Effector CD8-positive, alpha-beta T cell (primary cell): Measurements from ENCODE around the gene IP6K2.
"Not testable (repeated sequence)": the region's sequence is repeated elsewhere in the genome, so short reads cannot be mapped to it uniquely, and the experiment has no call there.

Experiments used
- DNase-seq: peaks from one replicate; lab custom pipeline; 2025; lab: John Stamatoyannopoulos, UW
- total RNA-seq, 4 experiments: gene quantifications; one replicate each; lab custom pipeline; 2026; lab: John Stamatoyannopoulos, UW

The IP6K2 gene, protein sequence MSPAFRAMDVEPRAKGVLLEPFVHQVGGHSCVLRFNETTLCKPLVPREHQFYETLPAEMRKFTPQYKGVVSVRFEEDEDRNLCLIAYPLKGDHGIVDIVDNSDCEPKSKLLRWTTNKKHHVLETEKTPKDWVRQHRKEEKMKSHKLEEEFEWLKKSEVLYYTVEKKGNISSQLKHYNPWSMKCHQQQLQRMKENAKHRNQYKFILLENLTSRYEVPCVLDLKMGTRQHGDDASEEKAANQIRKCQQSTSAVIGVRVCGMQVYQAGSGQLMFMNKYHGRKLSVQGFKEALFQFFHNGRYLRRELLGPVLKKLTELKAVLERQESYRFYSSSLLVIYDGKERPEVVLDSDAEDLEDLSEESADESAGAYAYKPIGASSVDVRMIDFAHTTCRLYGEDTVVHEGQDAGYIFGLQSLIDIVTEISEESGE
- 78.5 to 114 (median 95.5) reads per million in 4 experiments for total RNA-seq

- peak; percentile 98 for DNase-seq
Measured at GRCh38 chr3:48716982-48717746, at the start of gene IP6K2. Gene IP6K2 (minus strand): TSS chr3:48717221. CDS start chr3:48695291, 21,930 bp downstream.

GRCh38 chr3:48765376-48765775, 48.4 kb upstream of the IP6K2 start:
- no peak for DNase-seq

DNA sequence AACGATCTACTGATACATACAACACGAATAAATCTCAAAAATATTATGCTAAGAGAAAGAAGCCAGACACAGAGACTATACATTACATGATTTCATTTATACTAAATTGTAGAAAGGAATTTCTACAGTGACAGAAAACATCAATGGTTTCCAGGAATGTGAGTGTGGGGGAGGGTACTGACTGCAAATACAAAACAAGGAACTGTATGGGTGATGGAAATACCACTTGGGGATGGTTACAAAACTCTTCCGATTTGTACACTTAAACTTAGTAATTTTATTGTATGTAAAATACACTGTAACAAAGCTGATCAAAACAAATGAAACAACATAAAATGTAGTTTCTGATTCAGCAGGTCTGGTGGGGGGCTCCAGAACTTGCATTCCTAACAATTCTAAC, 45.8 kb upstream of the IP6K2 start:
- no peak for DNase-seq

DNA sequence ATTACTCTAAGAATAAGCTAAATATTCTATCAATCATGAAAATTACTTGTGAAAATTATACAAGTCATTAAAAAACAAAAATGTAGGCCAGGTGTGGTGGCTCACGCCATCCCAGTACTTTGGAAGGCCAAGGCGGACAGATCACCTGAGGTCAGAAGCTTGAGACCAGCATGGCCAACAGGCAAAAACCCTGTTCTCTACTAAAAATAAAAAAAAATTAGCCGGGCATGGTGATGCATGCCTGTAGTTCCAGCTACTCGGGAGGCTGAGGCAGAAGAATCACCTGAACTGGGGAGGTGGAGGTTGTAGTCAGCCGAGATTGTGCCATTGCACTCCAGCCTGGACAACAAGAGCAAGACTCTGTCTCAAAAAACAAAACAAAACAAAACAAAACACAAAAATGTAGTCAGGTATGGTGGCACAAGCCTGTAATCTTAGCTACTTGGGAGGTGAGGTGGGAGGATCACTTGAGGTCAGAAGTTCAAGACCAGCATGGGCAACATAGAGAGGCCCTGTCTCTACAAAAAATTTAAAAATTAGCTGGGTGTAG, 43.0 kb upstream of the IP6K2 start:
- not testable (repeated sequence) for DNase-seq

GRCh38 chr3:48759531-48759930, 42.5 kb upstream of the IP6K2 start:
- not testable (repeated sequence) for DNase-seq

DNA sequence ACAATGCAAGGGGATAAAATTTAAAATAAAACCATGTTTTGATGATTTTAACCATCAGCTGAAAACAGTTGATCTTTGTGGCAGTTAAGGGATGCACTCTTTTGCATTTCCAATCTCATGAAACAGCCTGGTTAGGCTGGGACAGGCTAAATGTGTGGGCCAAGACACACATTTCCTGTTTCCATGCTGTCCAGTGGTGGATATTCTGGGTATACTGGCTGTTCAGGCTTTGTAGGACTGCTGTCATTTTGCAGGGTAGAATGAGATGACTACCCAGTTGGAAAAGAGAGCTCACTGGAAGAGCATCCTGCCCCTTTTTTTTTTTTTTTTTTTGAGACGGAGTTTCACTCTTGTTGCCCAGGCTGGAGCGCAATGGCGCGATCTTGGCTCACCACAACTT, 42.0 kb upstream of the IP6K2 start:
- DNase-seq, result no peak

GRCh38 chr3:48756640-48757039, 39.6 kb upstream of the IP6K2 start:
- DNase-seq, result no peak

GRCh38 chr3:48750856-48751255, 33.8 kb upstream of the IP6K2 start:
- no peak for DNase-seq

GRCh38 chr3:48748754-48749153, 31.7 kb upstream of the IP6K2 start:
- DNase-seq, result no peak

GRCh38 chr3:48747706-48748105, 30.7 kb upstream of the IP6K2 start:
- DNase-seq, result no peak

- DNase-seq, result no peak
Measured at GRCh38 chr3:48747015-48747615, 30.1 kb upstream of the IP6K2 start.

DNA sequence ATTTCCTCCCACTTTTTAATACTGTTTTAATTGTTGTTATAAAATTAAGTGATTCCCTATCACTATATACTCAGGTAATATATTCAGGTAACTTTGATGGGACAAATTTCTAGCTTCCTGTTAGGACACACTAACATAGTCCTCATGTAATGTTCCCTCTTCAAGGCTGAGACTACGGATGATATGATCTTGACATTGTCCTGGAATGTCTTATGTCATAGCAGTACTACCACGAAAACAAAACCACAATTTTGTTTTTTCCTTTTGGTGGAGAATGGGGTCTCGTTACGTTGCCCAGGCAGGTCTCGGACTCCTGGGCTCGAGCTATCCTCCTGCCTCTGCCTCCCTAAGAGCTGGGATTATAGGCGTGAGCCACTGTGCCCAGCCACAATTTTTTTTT, 26.8 kb upstream of the IP6K2 start:
- DNase-seq, result no peak

DNA sequence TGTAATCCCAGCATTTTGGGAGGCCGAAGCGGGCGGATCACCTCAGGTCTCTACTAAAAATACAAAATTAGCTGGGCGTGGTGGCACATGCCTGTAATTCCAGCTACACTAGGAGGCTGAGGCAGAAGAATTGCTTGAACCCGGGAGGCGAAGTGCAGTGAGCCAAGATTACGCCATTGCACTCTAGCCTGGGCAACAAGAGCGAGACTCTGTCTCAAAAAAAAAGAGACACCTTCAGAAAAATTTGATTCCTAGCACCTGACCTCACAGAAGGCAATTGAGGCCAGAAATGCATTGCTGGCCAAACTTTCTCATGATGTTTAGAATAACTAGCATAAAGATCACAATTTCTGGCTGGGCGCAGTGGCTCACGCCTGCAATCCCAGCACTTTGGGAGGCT, 24.2 kb upstream of the IP6K2 start:
- DNase-seq, result not testable (repeated sequence)

DNA sequence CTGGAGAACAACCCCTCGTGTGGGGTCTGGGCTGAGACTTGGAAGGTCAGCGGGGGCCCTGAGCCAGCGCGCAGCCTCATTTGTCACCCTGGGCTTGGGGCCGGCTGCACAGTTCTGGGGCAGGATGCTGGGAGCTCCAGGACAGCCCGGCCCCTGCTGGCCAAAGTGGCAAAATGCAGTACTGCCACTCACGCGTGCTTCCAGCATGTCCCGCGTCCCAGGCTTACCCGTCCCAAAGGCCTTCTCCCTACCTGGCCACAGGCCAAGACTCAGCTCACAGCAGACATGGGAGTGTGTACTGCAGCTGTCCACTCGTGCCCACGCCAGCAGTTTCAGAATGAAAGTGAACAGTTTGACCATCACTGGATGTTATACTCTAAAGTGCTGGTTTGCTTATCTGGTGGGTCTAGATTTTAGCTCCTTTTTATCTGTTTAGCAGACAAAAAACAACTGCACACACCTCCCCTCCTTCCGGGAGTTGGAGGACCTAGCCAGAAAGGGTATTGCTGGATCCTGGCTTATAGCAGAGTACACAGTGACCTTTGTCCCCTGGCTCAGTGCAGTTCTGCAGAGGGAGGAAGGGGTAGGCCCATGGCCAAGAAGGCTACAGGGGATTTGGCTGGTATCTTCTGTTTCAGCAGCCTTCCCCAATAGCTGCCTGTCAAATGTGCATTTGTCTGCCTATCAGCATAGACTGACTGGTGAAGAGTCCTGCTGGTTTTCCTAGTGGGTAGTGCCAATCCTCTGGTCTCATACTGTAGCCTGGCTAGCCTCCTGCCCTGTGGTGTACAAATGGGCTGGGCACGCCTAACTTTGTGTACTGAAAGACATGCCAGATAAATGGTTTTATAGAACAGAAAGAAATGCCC, 23.2 kb upstream of the IP6K2 start:
- DNase-seq, result peak; percentile 12

DNA sequence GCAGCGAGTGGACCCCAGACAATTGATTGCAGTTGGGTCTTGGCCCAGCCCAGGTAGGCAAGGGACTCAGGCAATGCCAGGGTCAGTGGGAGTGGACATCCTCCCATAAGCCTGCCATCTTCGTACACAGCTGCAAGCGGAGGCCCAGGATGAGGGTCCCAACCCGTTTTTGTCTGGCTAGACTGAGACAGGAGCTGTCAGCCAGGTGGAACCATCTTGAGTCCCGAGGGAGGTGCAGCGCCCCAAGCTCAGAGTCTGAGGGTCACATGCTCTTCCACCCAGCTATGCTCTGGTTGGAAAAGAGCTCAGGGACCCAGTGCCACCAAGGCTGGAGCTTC, 22.6 kb upstream of the IP6K2 start:
- DNase-seq, result no peak

- DNase-seq, result no peak
Measured at GRCh38 chr3:48738926-48739616, 22.1 kb upstream of the IP6K2 start.

GRCh38 chr3:48738144-48738536, 21.1 kb upstream of the IP6K2 start:
- no peak for DNase-seq

DNA sequence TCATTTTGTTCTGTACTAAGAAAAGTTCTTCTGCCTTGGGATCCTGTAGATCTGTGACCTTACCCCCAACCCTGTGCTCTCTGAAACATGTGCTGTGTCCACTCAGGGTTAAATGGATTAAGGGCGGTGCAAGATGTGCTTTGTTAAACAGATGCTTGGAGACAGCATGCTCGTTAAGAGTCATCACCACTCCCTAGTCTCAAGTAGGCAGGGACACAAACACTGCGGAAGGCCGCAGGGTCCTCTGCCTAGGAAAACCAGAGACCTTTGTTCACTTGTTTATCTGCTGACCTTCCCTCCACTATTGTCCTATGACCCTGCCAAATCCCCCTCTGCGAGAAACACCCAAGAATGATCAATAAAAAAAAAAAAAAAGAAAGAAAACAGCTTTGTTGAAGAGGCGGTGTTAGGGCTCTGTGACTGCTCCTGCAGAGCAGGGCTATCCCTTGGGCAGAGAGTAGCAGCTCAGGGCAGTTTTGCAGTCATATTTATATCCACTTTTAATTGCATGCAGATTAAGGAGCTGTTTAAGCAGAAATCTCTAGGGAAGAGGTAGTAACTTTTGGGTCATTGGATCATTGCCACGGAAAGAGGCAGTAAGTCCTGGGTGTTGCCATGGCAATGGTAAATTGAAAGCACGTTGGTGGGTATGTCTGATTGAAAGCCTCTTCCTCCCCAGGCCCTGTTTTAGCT, 18.2 kb upstream of the IP6K2 start:
- DNase-seq, result not testable (repeated sequence)

- DNase-seq, result not testable (repeated sequence)
Measured at GRCh38 chr3:48734541-48734940, 17.5 kb upstream of the IP6K2 start.
